ENCODE data around the gene CHRNA7.

GRCh38 chr15:32091505-32092380 lies 61.4 kb downstream of the CHRNA7 start:
- TF ChIP-seq YY1 (IDR thresholded peaks at IDR 0.05; ENCODE audit: low read depth, low read length) (no peak), JUND (IDR thresholded peaks at IDR 0.05; ENCODE audit: low read length) (no peak), EP300 (IDR thresholded peaks at IDR 0.05; ENCODE audit: borderline replicate concordance in 1 of 2, low read depth in 2 of 2, low read length in 2 of 2) (no peak)
- TF ChIP-seq, protein P1, sequence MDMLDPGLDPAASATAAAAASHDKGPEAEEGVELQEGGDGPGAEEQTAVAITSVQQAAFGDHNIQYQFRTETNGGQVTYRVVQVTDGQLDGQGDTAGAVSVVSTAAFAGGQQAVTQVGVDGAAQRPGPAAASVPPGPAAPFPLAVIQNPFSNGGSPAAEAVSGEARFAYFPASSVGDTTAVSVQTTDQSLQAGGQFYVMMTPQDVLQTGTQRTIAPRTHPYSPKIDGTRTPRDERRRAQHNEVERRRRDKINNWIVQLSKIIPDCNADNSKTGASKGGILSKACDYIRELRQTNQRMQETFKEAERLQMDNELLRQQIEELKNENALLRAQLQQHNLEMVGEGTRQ (IDR thresholded peaks at IDR 0.05; ENCODE audit: low read length), result no peak

Measured in H1 (cell line).